GM12878 (cell line): Measurements from ENCODE around the gene ADAMTSL2. TPM values are rescaled to one million over a fixed set of nuclear protein-coding genes. Genes with fewer than 3 reads are reported as not detected.

ENCODE experiments used
- ATAC-seq: fragments of 200-7000 bp; cut with Tn5 transposase; 3 replicates; pipeline ENCODE4 v1.9.1; 2020; ENCODE audit warnings: mild to moderate bottlenecking, moderate library complexity
- BruUV-seq: library from RNA; stranded (reverse); fragments of 400-500 nt; replicated peaks from 2 replicates; lab custom pipeline; 2021; lab: Mats Ljungman, UMichigan
- CTCF ChIA-PET: fragments of 300-600 bp; sonication (Branson Sonifier 250); formaldehyde crosslinking; extraction: SDS; loops from one replicate; lab custom pipeline; 2021; ENCODE audit warnings: inconsistent platforms; lab: Yijun Ruan, JAX
- POLR2A ChIA-PET: fragments of 350-600 bp; formaldehyde crosslinking; extraction: SDS; loops from one replicate; lab custom pipeline; 2021; ENCODE audit warnings: inconsistent platforms; lab: Charles Lee
- RAD21 ChIA-PET: fragments of 300-600 bp; sonication (Branson Sonifier 250); formaldehyde crosslinking; loops from one replicate; lab custom pipeline; 2023; ENCODE audit warnings: antibody characterized with exemption; ENCODE audit not compliant: unreplicated experiment; lab: Charles Lee
- SMC1A ChIA-PET: fragments of 300-600 bp; sonication (Branson Sonifier 250); formaldehyde crosslinking; loops from one replicate; lab custom pipeline; 2023; ENCODE audit not compliant: unreplicated experiment, uncharacterized antibody; lab: Charles Lee
- DNase-seq: peaks from one replicate; pipeline ENCODE4 v3.0.0-alpha.2; 2011; ENCODE audit warnings: low read depth, low spot score
- FAIRE-seq: peaks from 3 replicates; lab custom pipeline; 2011; peaks lifted over from hg19 to GRCh38; lab: Jason Lieb, UNC
- H2AFZ ChIP-seq: 2 replicates; pipeline ENCODE4 v1.6.0; 2011; ENCODE audit warnings: low read depth, low read length, control low read depth; ENCODE audit not compliant: control insufficient read depth
- H3K27ac ChIP-seq: 2 replicates; pipeline ENCODE4 v1.5.1; 2011; ENCODE audit warnings: control low read depth; ENCODE audit not compliant: control insufficient read depth, insufficient read depth
- H3K27me3 ChIP-seq, 2 experiments: replicated peaks in 1 of 2; 2 replicates each; pipeline versions ENCODE4 v1.6.0 to v1.6.1; 2011; ENCODE audit warnings: low read length in 1 of 2; ENCODE audit not compliant: control insufficient read depth in 2 of 2, insufficient read depth in 2 of 2
- H3K36me3 ChIP-seq, 2 experiments: 2 replicates each; pipeline ENCODE4 v1.5.1; 2011; ENCODE audit warnings: low read length in 1 of 2; ENCODE audit not compliant: control insufficient read depth in 2 of 2, insufficient read depth in 2 of 2
- H3K4me1 ChIP-seq: 2 replicates; pipeline ENCODE4 v1.6.1; 2011; ENCODE audit warnings: mild to moderate bottlenecking, low read length, moderate library complexity, mixed read lengths; ENCODE audit not compliant: control insufficient read depth, insufficient read depth
- H3K4me2 ChIP-seq: 2 replicates; pipeline ENCODE4 v1.6.0; 2011; ENCODE audit warnings: control low read depth; ENCODE audit not compliant: control insufficient read depth, insufficient read depth
- H3K4me3 ChIP-seq: fragments of 200-600 bp; sonication (generic); 2 replicates; pipeline ENCODE4 v1.5.1; 2016
- H3K79me2 ChIP-seq: 2 replicates; pipeline ENCODE4 v1.6.0; 2011; ENCODE audit warnings: low read length; ENCODE audit not compliant: control insufficient read depth, insufficient read depth
- H3K9ac ChIP-seq: 2 replicates; pipeline ENCODE4 v1.8.0; 2011; ENCODE audit warnings: low read length, control low read depth, mixed read lengths; ENCODE audit not compliant: control insufficient read depth, insufficient read depth
- H3K9me3 ChIP-seq: replicated peaks from 3 replicates; pipeline ENCODE4 v1.5.1; 2011; ENCODE audit warnings: mild to moderate bottlenecking, low read length; ENCODE audit not compliant: control insufficient read depth, insufficient read depth
- H4K20me1 ChIP-seq: 2 replicates; pipeline ENCODE4 v1.6.0; 2011; ENCODE audit not compliant: control insufficient read depth, insufficient read depth
- BCL11A ChIP-seq: IDR thresholded peaks from 2 replicates; pipeline ENCODE4 v1.6.1; 2011; ENCODE audit warnings: low read depth, low read length
- CEBPZ ChIP-seq: fragments of 150-350 bp; IDR thresholded peaks from 2 replicates; pipeline ENCODE4 v1.6.1; 2016; ENCODE audit warnings: low read depth, low read length
- EZH2 ChIP-seq: IDR thresholded peaks from 2 replicates; pipeline ENCODE4 v1.6.1; 2012; ENCODE audit warnings: low read depth, mild to moderate bottlenecking, control low read depth, inconsistent platforms, low read length, borderline replicate concordance; ENCODE audit not compliant: control insufficient read depth
- HCFC1 ChIP-seq: fragments of 150-350 bp; IDR thresholded peaks from 2 replicates; pipeline ENCODE4 v1.6.1; 2014; ENCODE audit warnings: low read length
- MEF2B ChIP-seq: fragments of 450-650 bp; IDR thresholded peaks from 2 replicates; pipeline ENCODE4 v1.6.1; 2018; ENCODE audit warnings: mild to moderate bottlenecking, moderate library complexity; ENCODE audit not compliant: partially characterized antibody, poor library complexity, severe bottlenecking
- NR2C1 ChIP-seq: fragments of 450-650 bp; IDR thresholded peaks from 2 replicates; pipeline ENCODE4 v1.6.1; 2017; ENCODE audit warnings: antibody characterized with exemption, mild to moderate bottlenecking, moderate library complexity
- PAX5 ChIP-seq: IDR thresholded peaks from 2 replicates; pipeline ENCODE4 v1.6.1; 2011; ENCODE audit warnings: low read depth, low read length, borderline replicate concordance
- RAD21 ChIP-seq: IDR thresholded peaks from 2 replicates; pipeline ENCODE4 v1.6.1; 2011; ENCODE audit warnings: mild to moderate bottlenecking, low read depth, low read length, moderate library complexity; ENCODE audit not compliant: insufficient read depth
- RAD51 ChIP-seq: fragments of 450-650 bp; IDR thresholded peaks from 2 replicates; pipeline ENCODE4 v1.6.1; 2016; ENCODE audit warnings: moderate library complexity, mild to moderate bottlenecking, inconsistent platforms
- SIN3A ChIP-seq: IDR thresholded peaks from 2 replicates; pipeline ENCODE4 v1.6.1; 2012; ENCODE audit warnings: low read depth, low read length, improper control_type of control experiment
- SMAD5 ChIP-seq: IDR thresholded peaks from 2 replicates; pipeline ENCODE4 v1.6.1; 2016; ENCODE audit warnings: antibody characterized with exemption, low read depth
- STAT3 ChIP-seq: IDR thresholded peaks from 2 replicates; pipeline ENCODE4 v1.6.1; 2011; ENCODE audit warnings: low read depth, low read length, improper control_type of control experiment
- TAF1 ChIP-seq: IDR thresholded peaks from 2 replicates; pipeline ENCODE4 v1.6.1; 2011; ENCODE audit warnings: mild to moderate bottlenecking, low read depth, low read length, borderline replicate concordance
- WGBS: methylation state at CpG from one replicate; pipeline ENCODE4 v1.1.6; 2016; ENCODE audit warnings: low lambda C conversion rate; ENCODE audit not compliant: insufficient replicate concordance, insufficient coverage; ENCODE audit errors: missing lambda C conversion rate; 5-methylcytosine and 5-hydroxymethylcytosine counted together
- in situ Hi-C: fragments of 300-500 bp; cut with MboI; formaldehyde crosslinking; loops from 9 replicates; pipeline ENCODE4 v1.14.3; 2018; ENCODE audit warnings: mixed read lengths
- intact Hi-C: fragments of 100-400 bp; cut with micrococcal nuclease; formaldehyde crosslinking; loops from one replicate; pipeline ENCODE4 v1.14.2; 2022; ENCODE audit not compliant: unreplicated experiment
- polyA plus RNA-seq, 11 experiments: library from polyadenylated mRNA; depleted of rRNA in 4 of 11; unstranded in 6 of 11; stranded (reverse) in 5 of 11; fragments of >200 nt; fragmentation: Nextera tagmentation in 4 of 11; fragmentation: Illumina TruSeq in 1 of 11; extraction: Ambion mirVana in 4 of 11; extraction: Trizol in 1 of 11; gene quantifications; 1 replicate in 1 of 11; 2 replicates in 10 of 11; pipeline versions ENCODE4 v1.2.1 to v1.2.3, GENCODE V29; 2011 to 2016; ENCODE audit warnings: inconsistent platforms in 2 of 11, missing spikeins in 2 of 11, low read depth in 1 of 11
- total RNA-seq, 4 experiments: library from RNA; depleted of rRNA in 3 of 4; stranded (reverse); fragments of >200 nt in 3 of 4; fragmentation: Illumina TruSeq in 1 of 4; extraction: Trizol in 1 of 4; gene quantifications; 2 replicates each; pipeline versions ENCODE4 v1.2.1 to v1.2.3, GENCODE V29; 2013 to 2021

Gene ADAMTSL2
- total and polyA plus RNA-seq, 10 of the 15 experiments (the other 5 are each of a cell fraction or from before 2014, with no cell fraction given), result 0.07 TPM; not detected in 9

- H3K27ac ChIP-seq, result no peak overlapping the region
- no peak for ATAC-seq
- H3K79me2 ChIP-seq, result no peaks in the 10 kb centered on the region
- H3K4me2 ChIP-seq, result no peak overlapping the region
- TF ChIP-seq CEBPZ (no peak), EZH2 (no peak), SIN3A (no peak), STAT3 (no peak), SMAD5 (no peak), HCFC1 (no peak), MEF2B (no peak), PAX5 (no peak), BCL11A (no peak), NR2C1 (no peak), RAD21 (no peak), RAD51 (no peak), TAF1 (no peak)
- ChIA-PET SMC1A (no interaction called here), POLR2A (no interaction called here), RAD21 (no interaction called here), CTCF (no interaction called here)
- peaks cover 17 to 18% of the 10 kb centered on the region in 2 experiments for H3K27me3 ChIP-seq
- no TSS peak for BruUV-seq
- intact Hi-C loops (loop anchor here (5.0 to 10.0 kb wide), 2 partner anchors 137 to 405 kb away; partner anchors contain the start of gene VAV2), in situ Hi-C loops (no loop called here)
- 23% methylated on average over 6 of the region's 6 CpGs for WGBS
- H3K9me3 ChIP-seq, result no peaks in the 10 kb centered on the region; the same call in 2 of the 3 replicates
- DNase-seq, result no peak
- no peak overlapping the region for H2AFZ ChIP-seq
- no peak overlapping the region for H3K4me3 ChIP-seq
- FAIRE-seq, result no peak
- H3K4me1 ChIP-seq, result no peaks in the 10 kb centered on the region
- no peaks in the 10 kb centered on the region for H3K36me3 ChIP-seq
- no peak overlapping the region for H3K9ac ChIP-seq
- H4K20me1 ChIP-seq, result no peaks in the 10 kb centered on the region
Measured at GRCh38 chr9:133587466-133587865, 53.0 kb downstream of the ADAMTSL2 start.
